ENCODE results near the gene ARHGEF19.

GRCh38 chr1:16231331-16232315 lies 19.2 kb upstream of the ARHGEF19 start:
- TF ChIP-seq POLR2A (IDR thresholded peaks at IDR 0.05; ENCODE audit: low read depth, low read length), result no peak
- TF ChIP-seq, protein P1, sequence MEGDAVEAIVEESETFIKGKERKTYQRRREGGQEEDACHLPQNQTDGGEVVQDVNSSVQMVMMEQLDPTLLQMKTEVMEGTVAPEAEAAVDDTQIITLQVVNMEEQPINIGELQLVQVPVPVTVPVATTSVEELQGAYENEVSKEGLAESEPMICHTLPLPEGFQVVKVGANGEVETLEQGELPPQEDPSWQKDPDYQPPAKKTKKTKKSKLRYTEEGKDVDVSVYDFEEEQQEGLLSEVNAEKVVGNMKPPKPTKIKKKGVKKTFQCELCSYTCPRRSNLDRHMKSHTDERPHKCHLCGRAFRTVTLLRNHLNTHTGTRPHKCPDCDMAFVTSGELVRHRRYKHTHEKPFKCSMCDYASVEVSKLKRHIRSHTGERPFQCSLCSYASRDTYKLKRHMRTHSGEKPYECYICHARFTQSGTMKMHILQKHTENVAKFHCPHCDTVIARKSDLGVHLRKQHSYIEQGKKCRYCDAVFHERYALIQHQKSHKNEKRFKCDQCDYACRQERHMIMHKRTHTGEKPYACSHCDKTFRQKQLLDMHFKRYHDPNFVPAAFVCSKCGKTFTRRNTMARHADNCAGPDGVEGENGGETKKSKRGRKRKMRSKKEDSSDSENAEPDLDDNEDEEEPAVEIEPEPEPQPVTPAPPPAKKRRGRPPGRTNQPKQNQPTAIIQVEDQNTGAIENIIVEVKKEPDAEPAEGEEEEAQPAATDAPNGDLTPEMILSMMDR (IDR thresholded peaks at IDR 0.05 in 2 of 3, conservative IDR thresholded peaks at IDR 0.05 in 1 of 3; ENCODE audit: control insufficient read depth in 2 of 3, extremely low read depth in 1 of 3, insufficient read depth in 1 of 3, low read depth in 3 of 3, low read length in 3 of 3), result no peak
- TF ChIP-seq NR2C1 (IDR thresholded peaks at IDR 0.05), result no peak
- TF ChIP-seq CREM (IDR thresholded peaks at IDR 0.05; ENCODE audit: low read depth), result no peak
- TF ChIP-seq GABPA (IDR thresholded peaks at IDR 0.05; ENCODE audit: low read depth), result no peak
- TF ChIP-seq RAD21 (IDR thresholded peaks at IDR 0.05; ENCODE audit: insufficient read depth, low read depth, low read length), result no peak
- TF ChIP-seq, protein P2, sequence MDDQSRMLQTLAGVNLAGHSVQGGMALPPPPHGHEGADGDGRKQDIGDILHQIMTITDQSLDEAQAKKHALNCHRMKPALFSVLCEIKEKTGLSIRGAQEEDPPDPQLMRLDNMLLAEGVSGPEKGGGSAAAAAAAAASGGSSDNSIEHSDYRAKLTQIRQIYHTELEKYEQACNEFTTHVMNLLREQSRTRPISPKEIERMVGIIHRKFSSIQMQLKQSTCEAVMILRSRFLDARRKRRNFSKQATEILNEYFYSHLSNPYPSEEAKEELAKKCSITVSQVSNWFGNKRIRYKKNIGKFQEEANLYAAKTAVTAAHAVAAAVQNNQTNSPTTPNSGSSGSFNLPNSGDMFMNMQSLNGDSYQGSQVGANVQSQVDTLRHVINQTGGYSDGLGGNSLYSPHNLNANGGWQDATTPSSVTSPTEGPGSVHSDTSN (IDR thresholded peaks at IDR 0.05; ENCODE audit: insufficient replicate concordance, low read depth, low read length), result no peak
- TF ChIP-seq SREBF1 (IDR thresholded peaks at IDR 0.05; ENCODE audit: low read length), result no peak
- TF ChIP-seq EP300 (IDR thresholded peaks at IDR 0.05; ENCODE audit: borderline replicate concordance in 1 of 2, control insufficient read depth in 1 of 2, low read depth in 2 of 2, low read length in 2 of 2), result no peak
- no peak for TF ChIP-seq YY1 (IDR thresholded peaks at IDR 0.05; ENCODE audit: low read depth, low read length)
- TF ChIP-seq CBFB (IDR thresholded peaks at IDR 0.05; ENCODE audit: low read depth), result no peak
- no peak for TF ChIP-seq NR2C2 (IDR thresholded peaks at IDR 0.05; ENCODE audit: borderline replicate concordance, control insufficient read depth, insufficient read length, low read depth)
- TF ChIP-seq, protein P3, sequence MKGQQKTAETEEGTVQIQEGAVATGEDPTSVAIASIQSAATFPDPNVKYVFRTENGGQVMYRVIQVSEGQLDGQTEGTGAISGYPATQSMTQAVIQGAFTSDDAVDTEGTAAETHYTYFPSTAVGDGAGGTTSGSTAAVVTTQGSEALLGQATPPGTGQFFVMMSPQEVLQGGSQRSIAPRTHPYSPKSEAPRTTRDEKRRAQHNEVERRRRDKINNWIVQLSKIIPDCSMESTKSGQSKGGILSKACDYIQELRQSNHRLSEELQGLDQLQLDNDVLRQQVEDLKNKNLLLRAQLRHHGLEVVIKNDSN (IDR thresholded peaks at IDR 0.05; ENCODE audit: borderline replicate concordance, extremely low read length, insufficient read depth, low read depth, low read length), result no peak

Data from GM12878 (cell line).